Measurements from ENCODE around the gene FAM181B. TPM values are rescaled to one million over a fixed set of nuclear protein-coding genes. Genes with fewer than 3 reads are reported as not detected.
"Not testable (repeated sequence)": the region's sequence is repeated elsewhere in the genome, so short reads cannot be mapped to it uniquely, and the experiment has no call there.

FAM181B gene
- total RNA-seq, 1 donor from 2014 or later = not detected

- DNase-seq (ENCODE audit: low read depth in 2 of 2) = peak in 1 of 2 donors; percentile 7
These were observed 775 bp downstream of the FAM181B start for GRCh38 chr11:82732734-82733443.

- no peak for DNase-seq (ENCODE audit: low read depth in 2 of 2)
These were observed 1.3 kb downstream of the FAM181B start for GRCh38 chr11:82732348-82732733.

GRCh38 chr11:82731691-82732277, 1.9 kb downstream of the FAM181B start:
- no peak for DNase-seq (ENCODE audit: low read depth in 2 of 2)

- no peak for DNase-seq (ENCODE audit: low read depth in 2 of 2)
These were observed 2.9 kb downstream of the FAM181B start for GRCh38 chr11:82730754-82731153.

- DNase-seq (ENCODE audit: low read depth in 2 of 2) = no peak
These were observed 3.4 kb downstream of the FAM181B start for GRCh38 chr11:82730286-82730685.

- DNase-seq (ENCODE audit: low read depth in 2 of 2) = no peak
These were observed 9.6 kb downstream of the FAM181B start for GRCh38 chr11:82724026-82724425.

- DNase-seq (ENCODE audit: low read depth in 2 of 2) = no peak
These were observed 11.4 kb downstream of the FAM181B start for GRCh38 chr11:82722231-82722630.

GRCh38 chr11:82720267-82721065, 13.2 kb downstream of the FAM181B start:
- peak in 1 of 2 donors; percentile 33 for DNase-seq (ENCODE audit: low read depth in 2 of 2)

GRCh38 chr11:82719361-82720105, 14.1 kb downstream of the FAM181B start:
- DNase-seq (ENCODE audit: low read depth in 2 of 2) = no peak

GRCh38 chr11:82718821-82719220, 14.8 kb downstream of the FAM181B start:
- no peak for DNase-seq (ENCODE audit: low read depth in 2 of 2)

- DNase-seq (ENCODE audit: low read depth in 2 of 2) = peak in 1 of 2 donors; percentile 53
These were observed 15.4 kb downstream of the FAM181B start for GRCh38 chr11:82718307-82718706.

- DNase-seq (ENCODE audit: low read depth in 2 of 2) = no peak
These were observed 19.1 kb downstream of the FAM181B start for GRCh38 chr11:82714346-82715174.

- DNase-seq (ENCODE audit: low read depth in 2 of 2) = no peak
These were observed 22.0 kb downstream of the FAM181B start for GRCh38 chr11:82711648-82712047.

- peak in 1 of 2 donors; percentile 18 for DNase-seq (ENCODE audit: low read depth in 2 of 2)
These were observed 29.9 kb downstream of the FAM181B start for GRCh38 chr11:82703796-82704195.

GRCh38 chr11:82703226-82703625, 30.4 kb downstream of the FAM181B start:
- DNase-seq (ENCODE audit: low read depth in 2 of 2) = no peak

GRCh38 chr11:82701847-82702520, 31.7 kb downstream of the FAM181B start:
- peak in 1 of 2 donors; percentile 41 for DNase-seq (ENCODE audit: low read depth in 2 of 2)

GRCh38 chr11:82698576-82699352, 34.9 kb downstream of the FAM181B start:
- no peak for DNase-seq (ENCODE audit: low read depth in 2 of 2)

GRCh38 chr11:82692981-82693380, 40.7 kb downstream of the FAM181B start:
- no peak for DNase-seq (ENCODE audit: low read depth in 2 of 2)

- not testable (repeated sequence) for DNase-seq (ENCODE audit: low read depth in 2 of 2)
These were observed 44.3 kb downstream of the FAM181B start for GRCh38 chr11:82689347-82689746.

Measured in dermis microvascular lymphatic vessel endothelial cell (primary cell).